H9 (cell line): ENCODE measurements around the gene POLR1C. TPM values are rescaled to one million over a fixed set of nuclear protein-coding genes. Genes with fewer than 3 reads are reported as not detected.
A peak's percentile ranks its signal among the peaks of the same experiment; 100 is the strongest.

Experiments
- DNase-seq: peaks from one replicate; pipeline ENCODE4 v3.0.0-alpha.2; 2017
- H2AFZ ChIP-seq: one replicate; pipeline ENCODE4 v1.6.1; 2013; ENCODE audit warnings: mild to moderate bottlenecking, low read length, control low read depth, moderate library complexity
- H2AK5ac ChIP-seq: 2 replicates; pipeline ENCODE4 v1.6.1; 2013; ENCODE audit warnings: low read length, control low read depth, mixed read lengths; ENCODE audit not compliant: insufficient read length
- H2BK120ac ChIP-seq: one replicate; pipeline ENCODE4 v1.6.1; 2013; ENCODE audit warnings: low read depth, mild to moderate bottlenecking, low read length, control low read depth, inconsistent platforms; ENCODE audit not compliant: poor library complexity, severe bottlenecking
- H2BK12ac ChIP-seq: 2 replicates; pipeline ENCODE4 v1.6.1; 2013; ENCODE audit warnings: low read length, control low read depth, mixed read lengths, low read depth; ENCODE audit not compliant: insufficient read length
- H2BK15ac ChIP-seq: 2 replicates; pipeline ENCODE4 v1.6.1; 2013; ENCODE audit warnings: low read depth, low read length, control low read depth
- H2BK20ac ChIP-seq: one replicate; pipeline ENCODE4 v1.6.1; 2013; ENCODE audit warnings: low read depth, mild to moderate bottlenecking, low read length, control low read depth, inconsistent platforms; ENCODE audit not compliant: poor library complexity, severe bottlenecking
- H2BK5ac ChIP-seq: 2 replicates; pipeline ENCODE4 v1.6.1; 2013; ENCODE audit warnings: low read length, control low read depth, mixed read lengths; ENCODE audit not compliant: insufficient read length
- H3K14ac ChIP-seq: 2 replicates; pipeline ENCODE4 v1.6.1; 2013; ENCODE audit warnings: low read length, control low read depth; ENCODE audit not compliant: insufficient read depth
- H3K18ac ChIP-seq: 2 replicates; pipeline ENCODE4 v1.6.1; 2013; ENCODE audit warnings: low read depth, mild to moderate bottlenecking, mixed read lengths, low read length, control low read depth; ENCODE audit not compliant: insufficient read length
- H3K23ac ChIP-seq: 2 replicates; pipeline ENCODE4 v1.6.1; 2013; ENCODE audit warnings: low read length, control low read depth, mixed read lengths, low read depth; ENCODE audit not compliant: insufficient read length
- H3K23me2 ChIP-seq: 2 replicates; pipeline ENCODE4 v1.6.1; 2013; ENCODE audit warnings: low read depth, mild to moderate bottlenecking, mixed read lengths, low read length, control low read depth; ENCODE audit not compliant: insufficient read length, poor library complexity, severe bottlenecking
- H3K27ac ChIP-seq: 2 replicates; pipeline ENCODE4 v1.5.1; 2013; ENCODE audit warnings: low read length, control low read depth, mixed read lengths, low read depth; ENCODE audit not compliant: insufficient read length
- H3K27me3 ChIP-seq: 2 replicates; pipeline ENCODE4 v1.6.1; 2013; ENCODE audit warnings: low read length, control low read depth, inconsistent platforms; ENCODE audit not compliant: insufficient read depth
- H3K4ac ChIP-seq: 2 replicates; pipeline ENCODE4 v1.6.1; 2013; ENCODE audit warnings: low read depth, mild to moderate bottlenecking, control low read depth, inconsistent platforms, low read length, moderate library complexity
- H3K4me1 ChIP-seq: 2 replicates; pipeline ENCODE4 v1.6.1; 2013; ENCODE audit warnings: low read length, control low read depth, inconsistent platforms; ENCODE audit not compliant: insufficient read depth
- H3K4me2 ChIP-seq: 2 replicates; pipeline ENCODE4 v1.6.1; 2013; ENCODE audit warnings: low read length, control low read depth, mixed read lengths; ENCODE audit not compliant: insufficient read length, insufficient read depth
- H3K56ac ChIP-seq: 2 replicates; pipeline ENCODE4 v1.6.1; 2013; ENCODE audit warnings: low read depth, mild to moderate bottlenecking, mixed read lengths, low read length, control low read depth; ENCODE audit not compliant: insufficient read length
- H3K79me1 ChIP-seq: 2 replicates; pipeline ENCODE4 v1.6.1; 2013; ENCODE audit warnings: low read depth, mild to moderate bottlenecking, moderate library complexity, low read length, control low read depth, inconsistent platforms; ENCODE audit not compliant: insufficient read depth, poor library complexity, severe bottlenecking
- H3K79me2 ChIP-seq: 2 replicates; pipeline ENCODE4 v1.6.1; 2013; ENCODE audit warnings: low read length, control low read depth, inconsistent platforms; ENCODE audit not compliant: insufficient read depth
- H3K9ac ChIP-seq: 2 replicates; pipeline ENCODE4 v1.6.1; 2013; ENCODE audit warnings: low read length, control low read depth, mixed read lengths; ENCODE audit not compliant: insufficient read length; ENCODE audit errors: extremely low read depth
- H3K9me3 ChIP-seq: one replicate; pipeline ENCODE4 v1.6.1; 2013; ENCODE audit warnings: low read depth, low read length, inconsistent platforms; ENCODE audit not compliant: control insufficient read depth
- H3T11ph ChIP-seq: one replicate; pipeline ENCODE4 v1.6.1; 2013; ENCODE audit warnings: mild to moderate bottlenecking, low read length, control low read depth, inconsistent platforms
- H4K20me1 ChIP-seq: one replicate; pipeline ENCODE4 v1.6.1; 2013; ENCODE audit not compliant: control insufficient read depth, insufficient read length, insufficient read depth
- H4K5ac ChIP-seq: 2 replicates; pipeline ENCODE4 v1.6.1; 2013; ENCODE audit warnings: low read depth, mild to moderate bottlenecking, mixed read lengths, low read length, control low read depth; ENCODE audit not compliant: insufficient read length
- H4K8ac ChIP-seq: replicated peaks from 2 replicates; pipeline ENCODE4 v1.6.1; 2013; ENCODE audit warnings: low read length, control low read depth, mixed read lengths, low read depth; ENCODE audit not compliant: insufficient read length
- H4K91ac ChIP-seq: 2 replicates; pipeline ENCODE4 v1.6.1; 2013; ENCODE audit warnings: low read depth, mild to moderate bottlenecking, moderate library complexity, mixed read lengths, low read length, control low read depth; ENCODE audit not compliant: insufficient read length
- H3K27ac Mint-ChIP-seq, 3 experiments: 2 replicates in 2 of 3; 3 replicates in 1 of 3; pipeline ENCODE4 v1.8.0; 2020 to 2021; ENCODE audit warnings: mixed read lengths in 3 of 3, mild to moderate bottlenecking in 1 of 3, moderate library complexity in 1 of 3
- H3K27me3 Mint-ChIP-seq: 2 replicates; pipeline ENCODE4 v1.8.0; 2021; ENCODE audit warnings: low read depth, mild to moderate bottlenecking, moderate library complexity, mixed read lengths
- H3K36me3 Mint-ChIP-seq, 3 experiments: 2 replicates in 2 of 3; 3 replicates in 1 of 3; pipeline ENCODE4 v1.8.0; 2020 to 2021; ENCODE audit warnings: low read depth in 3 of 3, mixed read lengths in 3 of 3; ENCODE audit not compliant: insufficient read depth in 1 of 3
- H3K4me1 Mint-ChIP-seq, 2 experiments: 2 replicates each; pipeline ENCODE4 v1.8.0; 2020; ENCODE audit warnings: mixed read lengths in 2 of 2
- H3K4me3 Mint-ChIP-seq, 2 experiments: 2 replicates in 1 of 2; 3 replicates in 1 of 2; pipeline ENCODE4 v1.8.0; 2020 to 2021; ENCODE audit warnings: mild to moderate bottlenecking in 2 of 2, mixed read lengths in 2 of 2, moderate library complexity in 1 of 2
- H3K9me3 Mint-ChIP-seq, 2 experiments: 2 replicates in 1 of 2; 3 replicates in 1 of 2; pipeline ENCODE4 v1.8.0; 2020; ENCODE audit warnings: mild to moderate bottlenecking in 2 of 2, mixed read lengths in 2 of 2, moderate library complexity in 1 of 2
- WGBS: extraction: QIAGEN DNeasy Blood & Tissue Kit; methylation state at CpG from one replicate; pipeline ENCODE4 v1.1.7; 2013; ENCODE audit warnings: missing lambda C conversion rate, low lambda C conversion rate, mixed read lengths; ENCODE audit not compliant: insufficient read length; ENCODE audit errors: extremely low coverage; 5-methylcytosine and 5-hydroxymethylcytosine counted together
- total RNA-seq: library from RNA; stranded (reverse); gene quantifications from 2 replicates; pipeline ENCODE4 v1.2.1, GENCODE V29; 2021
- TF ChIP-seq, protein P1 (sequence below): fragments of 200-600 bp; sonication (generic); conservative IDR thresholded peaks from 3 replicates; pipeline ENCODE4 v1.8.0; 2021; ENCODE audit warnings: antibody characterized with exemption, mild to moderate bottlenecking

Gene POLR1C
- total RNA-seq, 1 experiment from 2014 or later: 75.8 TPM

DNA sequence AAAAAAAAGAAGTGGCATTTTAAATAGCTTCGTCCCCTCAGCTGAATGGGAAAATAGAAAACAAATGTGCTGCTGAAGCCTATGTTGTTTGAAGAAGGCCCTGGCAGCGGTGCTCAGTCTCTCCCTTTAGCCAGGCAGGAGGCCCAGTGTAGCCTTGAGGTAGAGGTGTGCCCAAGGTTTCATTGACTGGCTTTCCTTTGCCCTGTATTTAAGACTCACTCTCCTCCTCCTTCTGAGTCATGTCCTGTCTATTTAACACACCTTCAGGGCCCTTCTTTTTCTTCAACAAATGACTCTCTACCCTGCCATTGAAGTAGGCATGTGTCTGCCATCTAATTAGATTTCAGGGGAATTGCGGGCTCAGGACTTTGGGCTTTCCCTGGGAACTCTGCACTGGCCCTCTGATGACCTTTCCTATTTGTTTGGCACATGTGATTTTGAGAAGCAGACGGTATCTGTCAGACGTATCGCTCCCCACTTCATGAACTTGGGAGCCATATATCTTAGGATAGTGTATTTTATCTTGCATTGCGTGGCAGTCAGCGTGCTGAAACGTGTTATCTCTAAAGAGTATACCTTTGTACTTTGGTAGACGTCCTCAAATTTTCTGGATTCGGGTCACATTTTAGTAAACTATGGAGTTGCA, 35.2 kb upstream of the POLR1C start:
- H2BK15ac ChIP-seq: no peak overlapping the region
- no peaks in the 10 kb centered on the region for H3K9me3 ChIP-seq
- Mint-ChIP-seq H3K4me3 (peak overlapping the region in 1 of 2 experiments; percentile 33; a peak in 1 of 5 replicates), H3K9me3 (no peaks in the 10 kb centered on the region), H3K4me1 (peaks cover 43 to 49% of the 10 kb centered on the region in 2 experiments), H3K27me3 (no peaks in the 10 kb centered on the region), H3K27ac (peak overlapping the region; percentile 17 to 62 (median 51)), H3K36me3 (peaks cover 0 to 3% (median 2%) of the 10 kb centered on the region in 3 experiments; a peak in 2 of 7 replicates)
- DNase-seq: no peak
- no peak overlapping the region for H2AFZ ChIP-seq
- H2BK5ac ChIP-seq: no peak overlapping the region
- no peaks in the 10 kb centered on the region for H3K27me3 ChIP-seq
- no peaks in the 10 kb centered on the region for H4K20me1 ChIP-seq
- H4K91ac ChIP-seq: no peak overlapping the region
- H4K8ac ChIP-seq: no peak overlapping the region
- H3K4ac ChIP-seq: no peak overlapping the region
- H3K79me2 ChIP-seq: peaks cover 27% of the 10 kb centered on the region
- no peak overlapping the region for H2BK20ac ChIP-seq
- WGBS: no CpG with 5 or more reads among the region's 11 CpGs
- no peak overlapping the region for H3K4me2 ChIP-seq
- H3K9ac ChIP-seq: no peak overlapping the region
- H2BK12ac ChIP-seq: no peak overlapping the region
- no peak overlapping the region for H3K14ac ChIP-seq
- no peak overlapping the region for H3K23ac ChIP-seq
- H3K79me1 ChIP-seq: peaks cover 10% of the 10 kb centered on the region
- H3T11ph ChIP-seq: no peak overlapping the region
- H2AK5ac ChIP-seq: no peak overlapping the region
- H3K27ac ChIP-seq: no peak overlapping the region
- H2BK120ac ChIP-seq: no peak overlapping the region
- TF ChIP-seq, protein P1, sequence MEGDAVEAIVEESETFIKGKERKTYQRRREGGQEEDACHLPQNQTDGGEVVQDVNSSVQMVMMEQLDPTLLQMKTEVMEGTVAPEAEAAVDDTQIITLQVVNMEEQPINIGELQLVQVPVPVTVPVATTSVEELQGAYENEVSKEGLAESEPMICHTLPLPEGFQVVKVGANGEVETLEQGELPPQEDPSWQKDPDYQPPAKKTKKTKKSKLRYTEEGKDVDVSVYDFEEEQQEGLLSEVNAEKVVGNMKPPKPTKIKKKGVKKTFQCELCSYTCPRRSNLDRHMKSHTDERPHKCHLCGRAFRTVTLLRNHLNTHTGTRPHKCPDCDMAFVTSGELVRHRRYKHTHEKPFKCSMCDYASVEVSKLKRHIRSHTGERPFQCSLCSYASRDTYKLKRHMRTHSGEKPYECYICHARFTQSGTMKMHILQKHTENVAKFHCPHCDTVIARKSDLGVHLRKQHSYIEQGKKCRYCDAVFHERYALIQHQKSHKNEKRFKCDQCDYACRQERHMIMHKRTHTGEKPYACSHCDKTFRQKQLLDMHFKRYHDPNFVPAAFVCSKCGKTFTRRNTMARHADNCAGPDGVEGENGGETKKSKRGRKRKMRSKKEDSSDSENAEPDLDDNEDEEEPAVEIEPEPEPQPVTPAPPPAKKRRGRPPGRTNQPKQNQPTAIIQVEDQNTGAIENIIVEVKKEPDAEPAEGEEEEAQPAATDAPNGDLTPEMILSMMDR: no peak
- H3K4me1 ChIP-seq: peaks cover 15% of the 10 kb centered on the region; the same call in 1 of the 2 replicates
- peaks cover 10% of the 10 kb centered on the region for H3K23me2 ChIP-seq
- H3K18ac ChIP-seq: no peak overlapping the region
- no peak overlapping the region for H3K56ac ChIP-seq
- no peak overlapping the region for H4K5ac ChIP-seq
